Peyer's patch (tissue), 4 donors: ENCODE data around the gene PEAK1. TPM values are rescaled to one million over a fixed set of nuclear protein-coding genes. Genes with fewer than 3 reads are reported as not detected.

ENCODE experiments used
- DNase-seq, 3 donors: peaks; one replicate each; pipeline ENCODE4 v3.0.0-alpha.2; 2017 to 2019
- H3K27ac ChIP-seq, 4 donors: fragments of 200-600 bp; sonication (generic); one replicate each; pipeline ENCODE4 v1.5.1; 2016 to 2019
- H3K27me3 ChIP-seq, 2 donors: fragments of 200-600 bp; sonication (generic); one replicate each; pipeline ENCODE4 v1.5.1; 2019
- H3K36me3 ChIP-seq, 3 donors: fragments of 200-600 bp; sonication (generic); one replicate each; pipeline ENCODE4 v1.5.1; 2016 to 2019
- H3K4me1 ChIP-seq, 4 donors: fragments of 200-600 bp; sonication (generic); one replicate each; pipeline ENCODE4 v1.5.1; 2016 to 2019
- H3K4me3 ChIP-seq, 4 donors: fragments of 200-600 bp; sonication (generic); 1 replicate in 3 of 4; 2 replicates in 1 of 4; pipeline ENCODE4 v1.5.1; 2016 to 2019; ENCODE audit warnings: mild to moderate bottlenecking in 1 of 4
- H3K9me3 ChIP-seq, 4 donors: fragments of 200-600 bp; sonication (generic); one replicate each; pipeline ENCODE4 v1.5.1; 2016 to 2019; ENCODE audit warnings: mild to moderate bottlenecking in 1 of 4
- POLR2A ChIP-seq, 2 donors: fragments of 450-650 bp; IDR thresholded peaks; one replicate each; pipeline ENCODE4 v1.5.1; 2017; ENCODE audit warnings: antibody characterized with exemption in 2 of 2, mild to moderate bottlenecking in 2 of 2, moderate library complexity in 2 of 2
- total RNA-seq, 4 donors: library from RNA; depleted of rRNA; stranded (reverse); fragments of >200 nt; gene quantifications; one replicate each; pipeline ENCODE4 v1.1.0, GENCODE V29; 2016
- TF ChIP-seq, protein P1 (sequence below), 6 experiments: fragments of 450-650 bp in 4 of 6; fragments of 200-600 bp in 2 of 6; sonication (generic) in 1 of 6; IDR thresholded peaks; one replicate each; pipeline ENCODE4 v1.5.1; 2017 to 2019; ENCODE audit warnings: antibody characterized with exemption in 6 of 6, mild to moderate bottlenecking in 3 of 6, moderate library complexity in 1 of 6

Gene PEAK1
- total RNA-seq, 4 donors from 2014 or later, result 28.7 to 81.7 (median 52.4) TPM

GRCh38 chr15:77375133-77375532, 44.8 kb downstream of the PEAK1 start:
- Histone ChIP-seq H3K27me3 (no peaks in the 10 kb centered on the region), H3K9me3 (no peaks in the 10 kb centered on the region), H3K27ac (no peak overlapping the region), H3K36me3 (no peaks in the 10 kb centered on the region), H3K4me3 (no peak overlapping the region), H3K4me1 (no peaks in the 10 kb centered on the region)
- DNase-seq, result no peak
- TF ChIP-seq, protein P1, sequence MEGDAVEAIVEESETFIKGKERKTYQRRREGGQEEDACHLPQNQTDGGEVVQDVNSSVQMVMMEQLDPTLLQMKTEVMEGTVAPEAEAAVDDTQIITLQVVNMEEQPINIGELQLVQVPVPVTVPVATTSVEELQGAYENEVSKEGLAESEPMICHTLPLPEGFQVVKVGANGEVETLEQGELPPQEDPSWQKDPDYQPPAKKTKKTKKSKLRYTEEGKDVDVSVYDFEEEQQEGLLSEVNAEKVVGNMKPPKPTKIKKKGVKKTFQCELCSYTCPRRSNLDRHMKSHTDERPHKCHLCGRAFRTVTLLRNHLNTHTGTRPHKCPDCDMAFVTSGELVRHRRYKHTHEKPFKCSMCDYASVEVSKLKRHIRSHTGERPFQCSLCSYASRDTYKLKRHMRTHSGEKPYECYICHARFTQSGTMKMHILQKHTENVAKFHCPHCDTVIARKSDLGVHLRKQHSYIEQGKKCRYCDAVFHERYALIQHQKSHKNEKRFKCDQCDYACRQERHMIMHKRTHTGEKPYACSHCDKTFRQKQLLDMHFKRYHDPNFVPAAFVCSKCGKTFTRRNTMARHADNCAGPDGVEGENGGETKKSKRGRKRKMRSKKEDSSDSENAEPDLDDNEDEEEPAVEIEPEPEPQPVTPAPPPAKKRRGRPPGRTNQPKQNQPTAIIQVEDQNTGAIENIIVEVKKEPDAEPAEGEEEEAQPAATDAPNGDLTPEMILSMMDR (IDR thresholded peaks at IDR 0.05), result no peak
- TF ChIP-seq POLR2A (IDR thresholded peaks at IDR 0.05), result no peak

DNA sequence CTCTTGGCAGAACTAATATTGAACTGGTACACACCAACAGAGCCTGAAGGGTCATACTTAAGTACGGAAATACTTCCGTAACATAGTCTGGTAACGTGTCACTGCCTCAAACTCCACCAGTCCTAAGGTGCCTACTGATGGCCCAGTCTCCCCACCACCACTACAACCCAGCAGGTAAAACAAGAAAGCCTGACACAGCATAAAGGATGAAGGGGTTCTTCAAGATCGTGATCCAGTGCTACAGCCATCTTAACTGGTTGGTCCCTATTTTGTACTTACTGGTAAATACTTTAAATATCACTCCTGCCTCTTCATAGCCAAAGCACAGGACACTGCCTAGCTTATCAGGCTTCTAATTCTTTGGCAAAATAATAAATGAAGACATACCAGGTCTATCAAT, 46.5 kb downstream of the PEAK1 start:
- no peaks in the 10 kb centered on the region for H3K9me3 ChIP-seq
- no peak for DNase-seq
- no peak overlapping the region for H3K27ac ChIP-seq
- no peak overlapping the region for H3K4me3 ChIP-seq
- H3K36me3 ChIP-seq, result no peaks in the 10 kb centered on the region
- no peaks in the 10 kb centered on the region for H3K27me3 ChIP-seq
- TF ChIP-seq, protein P1 (IDR thresholded peaks at IDR 0.05), result no peak
- no peak for TF ChIP-seq POLR2A (IDR thresholded peaks at IDR 0.05)
- H3K4me1 ChIP-seq, result no peaks in the 10 kb centered on the region

- Histone ChIP-seq H3K27ac (no peak overlapping the region), H3K36me3 (no peaks in the 10 kb centered on the region), H3K9me3 (no peaks in the 10 kb centered on the region), H3K27me3 (no peaks in the 10 kb centered on the region), H3K4me1 (no peaks in the 10 kb centered on the region), H3K4me3 (no peak overlapping the region)
- DNase-seq, result no peak
- no peak for TF ChIP-seq POLR2A (IDR thresholded peaks at IDR 0.05)
- TF ChIP-seq, protein P1 (IDR thresholded peaks at IDR 0.05), result no peak
Measured at GRCh38 chr15:77371850-77372563, 47.9 kb downstream of the PEAK1 start.

DNA sequence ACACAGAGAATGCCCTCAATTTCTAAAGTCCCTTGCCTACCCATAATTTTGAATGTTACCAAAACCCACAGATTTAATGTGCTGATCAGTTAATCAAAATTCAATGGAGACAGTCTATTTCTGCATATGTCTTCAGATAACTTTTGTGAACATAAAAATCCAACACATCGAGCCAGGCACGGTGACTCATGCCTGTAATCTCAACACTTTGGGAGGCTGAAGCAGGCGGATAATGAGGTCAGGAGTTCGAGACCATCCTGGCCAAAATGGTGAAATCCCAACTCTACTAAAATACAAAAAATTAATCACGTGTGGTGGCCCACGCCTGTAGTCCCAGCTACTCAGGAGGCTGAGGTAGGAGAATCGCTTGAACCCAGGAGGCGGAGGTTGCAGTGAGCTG, 49.3 kb downstream of the PEAK1 start:
- H3K4me1 ChIP-seq, result no peaks in the 10 kb centered on the region
- H3K27ac ChIP-seq, result no peak overlapping the region
- H3K4me3 ChIP-seq, result no peak overlapping the region
- H3K36me3 ChIP-seq, result no peaks in the 10 kb centered on the region
- no peaks in the 10 kb centered on the region for H3K27me3 ChIP-seq
- no peaks in the 10 kb centered on the region for H3K9me3 ChIP-seq
- DNase-seq, result no peak
- TF ChIP-seq POLR2A (IDR thresholded peaks at IDR 0.05), result no peak
- TF ChIP-seq, protein P1 (IDR thresholded peaks at IDR 0.05), result no peak

GRCh38 chr15:77369168-77369567, 50.7 kb downstream of the PEAK1 start:
- no peak for TF ChIP-seq POLR2A (IDR thresholded peaks at IDR 0.05)
- TF ChIP-seq, protein P1 (IDR thresholded peaks at IDR 0.05), result no peak
- Histone ChIP-seq H3K4me3 (no peak overlapping the region), H3K36me3 (no peaks in the 10 kb centered on the region), H3K27ac (no peak overlapping the region), H3K27me3 (no peaks in the 10 kb centered on the region), H3K4me1 (no peaks in the 10 kb centered on the region), H3K9me3 (no peaks in the 10 kb centered on the region)
- no peak for DNase-seq
